ENCODE measurements around the gene CTPS1. TPM values are rescaled to one million over a fixed set of nuclear protein-coding genes. Genes with fewer than 3 reads are reported as not detected.

CTPS1 gene
- total and polyA plus RNA-seq, 2 experiments from 2014 or later = 19.8 to 30.3 TPM

GRCh38 chr1:40977716-40978115 lies 1.8 kb upstream of the CTPS1 start:
- H3K4me2 ChIP-seq (ENCODE audit: unreplicated experiment) = no peak overlapping the region
- H3K79me2 ChIP-seq (ENCODE audit: insufficient read depth) = peaks cover 27% of the 10 kb centered on the region
- no peaks in the 10 kb centered on the region for H4K20me1 ChIP-seq (ENCODE audit: insufficient read depth)
- DNase-seq = peak; percentile 23
- no peak overlapping the region for H3K4me3 ChIP-seq
- H3K4me1 ChIP-seq (ENCODE audit: insufficient read depth) = peaks cover 24% of the 10 kb centered on the region
- peaks cover 27% of the 10 kb centered on the region for H3F3A ChIP-seq (ENCODE audit: insufficient read depth)
- H2AFZ ChIP-seq = no peak overlapping the region
- no peak overlapping the region for H3K9ac ChIP-seq
- TF ChIP-seq EZH2phosphoT487 (IDR thresholded peaks at IDR 0.05; ENCODE audit: insufficient read depth, low read depth) = no peak
- TF ChIP-seq EZH2 (IDR thresholded peaks at IDR 0.05; ENCODE audit: insufficient read depth, poor library complexity, severe bottlenecking) = no peak
- in situ Hi-C loops (cut with MboI) = no loop called here
- H3K9me2 ChIP-seq (ENCODE audit: insufficient read depth) = no peaks in the 10 kb centered on the region
- H3K27me3 ChIP-seq (replicated peaks; ENCODE audit: insufficient read depth) = no peaks in the 10 kb centered on the region
- no peaks in the 10 kb centered on the region for H3K36me3 ChIP-seq (ENCODE audit: low read depth)
- H3K9me3 ChIP-seq (ENCODE audit: low read depth) = no peaks in the 10 kb centered on the region
- H3K27ac ChIP-seq = no peak overlapping the region; the same call in 1 of the 2 replicates
- 100% methylated on average over 1 of the region's 1 CpG for WGBS, 2 experiments (ENCODE audit: low coverage in 1 of 2, low lambda C conversion rate in 2 of 2, missing lambda C conversion rate in 2 of 2)

GRCh38 chr1:40978886-40979240 lies 633 bp upstream of the CTPS1 start:
- peak overlapping the region; percentile 58 for H3K4me2 ChIP-seq (ENCODE audit: unreplicated experiment)
- H3K27ac ChIP-seq = peak overlapping the region; percentile 87
- WGBS, 2 experiments (ENCODE audit: low coverage in 1 of 2, low lambda C conversion rate in 2 of 2, missing lambda C conversion rate in 2 of 2) = 46 to 49% methylated on average over 17 of the region's 17 CpGs
- peak overlapping the region; percentile 83 for H3K9ac ChIP-seq
- peak overlapping the region; percentile 84 for H3K4me3 ChIP-seq
- TF ChIP-seq EZH2 (IDR thresholded peaks at IDR 0.05; ENCODE audit: insufficient read depth, poor library complexity, severe bottlenecking) = no peak
- no peaks in the 10 kb centered on the region for H3K36me3 ChIP-seq (ENCODE audit: low read depth)
- DNase-seq = no peak
- in situ Hi-C loops (cut with MboI) = no loop called here
- H3K27me3 ChIP-seq (replicated peaks; ENCODE audit: insufficient read depth) = no peaks in the 10 kb centered on the region
- no peaks in the 10 kb centered on the region for H4K20me1 ChIP-seq (ENCODE audit: insufficient read depth)
- peaks cover 38% of the 10 kb centered on the region for H3F3A ChIP-seq (ENCODE audit: insufficient read depth)
- H3K9me2 ChIP-seq (ENCODE audit: insufficient read depth) = no peaks in the 10 kb centered on the region
- H3K9me3 ChIP-seq (ENCODE audit: low read depth) = no peaks in the 10 kb centered on the region
- H3K4me1 ChIP-seq (ENCODE audit: insufficient read depth) = peaks cover 35% of the 10 kb centered on the region
- H3K79me2 ChIP-seq (ENCODE audit: insufficient read depth) = peaks cover 38% of the 10 kb centered on the region
- H2AFZ ChIP-seq = peak overlapping the region; percentile 87

GRCh38 chr1:40980068-40980452 lies 564 bp downstream of the CTPS1 start:
- TF ChIP-seq EZH2phosphoT487 (IDR thresholded peaks at IDR 0.05; ENCODE audit: insufficient read depth, low read depth) = no peak
- TF ChIP-seq EZH2 (IDR thresholded peaks at IDR 0.05; ENCODE audit: insufficient read depth, poor library complexity, severe bottlenecking) = no peak
- DNase-seq = no peak
- H3K4me3 ChIP-seq = peak overlapping the region; percentile 84
- peak overlapping the region; percentile 83 for H3K9ac ChIP-seq
- no peaks in the 10 kb centered on the region for H3K27me3 ChIP-seq (replicated peaks; ENCODE audit: insufficient read depth)
- H3K9me2 ChIP-seq (ENCODE audit: insufficient read depth) = no peaks in the 10 kb centered on the region
- H3K27ac ChIP-seq = peak overlapping the region; percentile 87
- in situ Hi-C loops (cut with MboI) = no loop called here
- 1 to 2% methylated on average over 22 to 42 of the region's 50 CpGs for WGBS, 2 experiments (ENCODE audit: low coverage in 1 of 2, low lambda C conversion rate in 2 of 2, missing lambda C conversion rate in 2 of 2)
- H3K36me3 ChIP-seq (ENCODE audit: low read depth) = peaks cover 6% of the 10 kb centered on the region
- H3K4me1 ChIP-seq (ENCODE audit: insufficient read depth) = peaks cover 45% of the 10 kb centered on the region
- H3K4me2 ChIP-seq (ENCODE audit: unreplicated experiment) = peak overlapping the region; percentile 74
- peak overlapping the region; percentile 87 for H2AFZ ChIP-seq
- peaks cover 46% of the 10 kb centered on the region for H3K79me2 ChIP-seq (ENCODE audit: insufficient read depth)
- H3K9me3 ChIP-seq (ENCODE audit: low read depth) = no peaks in the 10 kb centered on the region
- H3F3A ChIP-seq (ENCODE audit: insufficient read depth) = peaks cover 50% of the 10 kb centered on the region
- no peaks in the 10 kb centered on the region for H4K20me1 ChIP-seq (ENCODE audit: insufficient read depth)

GRCh38 chr1:40980453-40981121 lies 1.1 kb downstream of the CTPS1 start:
- no peaks in the 10 kb centered on the region for H3K27me3 ChIP-seq (replicated peaks; ENCODE audit: insufficient read depth)
- peaks cover 52% of the 10 kb centered on the region for H3K79me2 ChIP-seq (ENCODE audit: insufficient read depth)
- peak; percentile 46 for DNase-seq
- in situ Hi-C loops (cut with MboI) = no loop called here
- peak overlapping the region; percentile 84 for H3K4me3 ChIP-seq
- peak overlapping the region; percentile 87 for H2AFZ ChIP-seq
- H3K4me2 ChIP-seq (ENCODE audit: unreplicated experiment) = peak overlapping the region; percentile 74
- H3K4me1 ChIP-seq (ENCODE audit: insufficient read depth) = peaks cover 45% of the 10 kb centered on the region
- WGBS, 2 experiments (ENCODE audit: low coverage in 1 of 2, low lambda C conversion rate in 2 of 2, missing lambda C conversion rate in 2 of 2) = 40 to 56% methylated on average over 18 to 24 of the region's 27 CpGs
- H3K9me3 ChIP-seq (ENCODE audit: low read depth) = no peaks in the 10 kb centered on the region
- no peaks in the 10 kb centered on the region for H3K9me2 ChIP-seq (ENCODE audit: insufficient read depth)
- peaks cover 51% of the 10 kb centered on the region for H3F3A ChIP-seq (ENCODE audit: insufficient read depth)
- no peak for TF ChIP-seq EZH2 (IDR thresholded peaks at IDR 0.05; ENCODE audit: insufficient read depth, poor library complexity, severe bottlenecking)
- no peak for TF ChIP-seq EZH2phosphoT487 (IDR thresholded peaks at IDR 0.05; ENCODE audit: insufficient read depth, low read depth)
- peak overlapping the region; percentile 83 for H3K9ac ChIP-seq
- peaks cover 11% of the 10 kb centered on the region for H3K36me3 ChIP-seq (ENCODE audit: low read depth)
- H3K27ac ChIP-seq = peak overlapping the region; percentile 87
- no peaks in the 10 kb centered on the region for H4K20me1 ChIP-seq (ENCODE audit: insufficient read depth)

Data from GM23248 (cell line).